HepG2 (cell line): ENCODE results near the gene PLK5. TPM values are rescaled to one million over a fixed set of nuclear protein-coding genes. Genes with fewer than 3 reads are reported as not detected.

Source experiments
- ATAC-seq: fragments of 200-7000 bp; cut with Tn5 transposase; 3 replicates; pipeline ENCODE4 v1.9.1; 2020; ENCODE audit warnings: mild to moderate bottlenecking, moderate library complexity
- BruUV-seq: library from RNA; stranded (reverse); fragments of 400-500 nt; replicated peaks from 2 replicates; lab custom pipeline; 2021; lab: Mats Ljungman, UMichigan
- CTCF ChIA-PET: fragments of 300-600 bp; formaldehyde crosslinking; extraction: SDS; loops from one replicate; lab custom pipeline; 2021; ENCODE audit warnings: low total read pairs, inconsistent platforms, low intra/inter-chr PET ratio; lab: Yijun Ruan, JAX
- POLR2A ChIA-PET: fragments of 350-600 bp; sonication (Branson Sonifier 250); formaldehyde crosslinking; loops from one replicate; lab custom pipeline; 2020; ENCODE audit warnings: antibody characterized with exemption, inconsistent platforms; lab: Yijun Ruan, JAX
- DNase-seq: peaks from one replicate; pipeline ENCODE4 v3.0.0-alpha.2; 2015; ENCODE audit warnings: low spot score
- FAIRE-seq: peaks from 3 replicates; lab custom pipeline; 2011; peaks lifted over from hg19 to GRCh38; lab: Jason Lieb, UNC
- H2AFZ ChIP-seq: one replicate; pipeline ENCODE4 v1.6.1; 2011; ENCODE audit warnings: low read length, inconsistent platforms
- H3K27ac ChIP-seq: fragments of 300-600 bp; 3 replicates; pipeline ENCODE4 v1.8.0; 2011; ENCODE audit warnings: mixed run types, mild to moderate bottlenecking, mixed read lengths, low read length, inconsistent platforms; ENCODE audit not compliant: insufficient read depth; ENCODE audit errors: extremely low read length
- H3K27me3 ChIP-seq, 2 experiments: fragments of 200-600 bp in 1 of 2; 2 replicates in 1 of 2; 3 replicates in 1 of 2; pipeline versions ENCODE4 v1.6.0 to v1.8.0; 2011; ENCODE audit warnings: low read length in 2 of 2, mild to moderate bottlenecking in 2 of 2, moderate library complexity in 2 of 2, inconsistent platforms in 1 of 2; ENCODE audit not compliant: insufficient read depth in 2 of 2, control insufficient read depth in 1 of 2
- H3K36me3 ChIP-seq, 2 experiments: fragments of 200-600 bp in 1 of 2; replicated peaks in 1 of 2; 2 replicates in 1 of 2; 3 replicates in 1 of 2; pipeline versions ENCODE4 v1.5.1 to v1.8.0; 2011; ENCODE audit warnings: low read length in 2 of 2, inconsistent platforms in 1 of 2; ENCODE audit not compliant: insufficient read depth in 2 of 2, control insufficient read depth in 1 of 2
- H3K4me1 ChIP-seq: 2 replicates; pipeline ENCODE4 v1.5.1; 2012; ENCODE audit warnings: low read length, inconsistent platforms; ENCODE audit not compliant: insufficient read depth
- H3K4me2 ChIP-seq: 2 replicates; pipeline ENCODE4 v1.6.0; 2011; ENCODE audit warnings: low read depth, low read length, inconsistent platforms
- H3K4me3 ChIP-seq, 3 experiments: fragments of 200-600 bp in 1 of 3; sonication (generic), shearing (Covaris generic) in 1 of 3; replicated peaks in 1 of 3; 2 replicates each; pipeline ENCODE4 v1.5.1; 2011 to 2016; ENCODE audit warnings: low read length in 3 of 3, inconsistent platforms in 2 of 3, low read depth in 2 of 3, mild to moderate bottlenecking in 2 of 3, control low read depth in 1 of 3, mixed read lengths in 1 of 3; ENCODE audit not compliant: insufficient read depth in 1 of 3
- H3K79me2 ChIP-seq: one replicate; pipeline ENCODE4 v1.6.1; 2011; ENCODE audit warnings: low read length, inconsistent platforms; ENCODE audit not compliant: insufficient read depth
- H3K9ac ChIP-seq: 2 replicates; pipeline ENCODE4 v1.6.0; 2011; ENCODE audit warnings: mild to moderate bottlenecking, low read depth, low read length, inconsistent platforms; ENCODE audit not compliant: insufficient read depth
- H3K9me3 ChIP-seq: 2 replicates; pipeline ENCODE4 v1.5.1; 2012; ENCODE audit warnings: mild to moderate bottlenecking, low read length
- H4K20me1 ChIP-seq: 2 replicates; pipeline ENCODE4 v1.6.0; 2011; ENCODE audit warnings: inconsistent platforms, mild to moderate bottlenecking, low read length, moderate library complexity; ENCODE audit not compliant: insufficient read depth
- CENPT ChIP-seq: sonication (generic); formaldehyde crosslinking; IDR thresholded peaks from 2 replicates; pipeline ENCODE4 v1.8.0; 2022; ENCODE audit warnings: low read depth, mild to moderate bottlenecking, moderate library complexity, missing genetic modification reagents
- CHD2 ChIP-seq: IDR thresholded peaks from 2 replicates; pipeline ENCODE4 v1.6.1; 2011; ENCODE audit warnings: low read depth, low read length, improper control_type of control experiment
- HOXA9 ChIP-seq: sonication (generic); formaldehyde crosslinking; IDR thresholded peaks from 2 replicates; pipeline ENCODE4 v1.8.1; 2022; ENCODE audit warnings: missing genetic modification reagents, mild to moderate bottlenecking, moderate library complexity, borderline replicate concordance
- SALL2 ChIP-seq: sonication (generic); formaldehyde crosslinking; IDR thresholded peaks from 2 replicates; pipeline ENCODE4 v1.8.1; 2023; ENCODE audit warnings: mild to moderate bottlenecking, missing genetic modification reagents, inconsistent platforms
- ZBTB33 ChIP-seq: sonication (generic); formaldehyde crosslinking; IDR thresholded peaks from 2 replicates; pipeline ENCODE4 v1.4.0; 2020; ENCODE audit warnings: missing genetic modification reagents
- ZNF382 ChIP-seq: sonication (generic); formaldehyde crosslinking; IDR thresholded peaks from 2 replicates; pipeline ENCODE4 v1.5.0; 2020; ENCODE audit warnings: missing genetic modification reagents, mild to moderate bottlenecking, borderline replicate concordance
- WGBS: methylation state at CpG from one replicate; pipeline ENCODE4 v1.1.6; 2017; ENCODE audit warnings: low lambda C conversion rate; 5-methylcytosine and 5-hydroxymethylcytosine counted together
- in situ Hi-C: cut with HindIII; loops from 2 replicates; pipeline ENCODE4 v1.10.0; 2017; ENCODE audit warnings: low pct_unique_long_range_greater_than_20kb; ENCODE audit not compliant: extremely low pct_ligation_motif_present
- intact Hi-C: fragments of 100-400 bp; cut with micrococcal nuclease; formaldehyde crosslinking; loops from one replicate; pipeline ENCODE4 v1.10.0; 2022; ENCODE audit not compliant: unreplicated experiment
- polyA plus RNA-seq, 8 experiments: library from polyadenylated mRNA; depleted of rRNA in 3 of 8; stranded (reverse) in 7 of 8; unstranded in 1 of 8; fragments of >200 nt; fragmentation: Illumina TruSeq in 4 of 8; extraction: Trizol in 4 of 8; gene quantifications; 2 replicates each; pipeline versions ENCODE4 v1.2.1 to v1.2.3, GENCODE V29; 2011 to 2016; ENCODE audit warnings: low read depth in 4 of 8, missing spikeins in 1 of 8, mixed read lengths in 1 of 8; ENCODE audit not compliant: insufficient read depth in 1 of 8
- total RNA-seq, 5 experiments: library from RNA; depleted of rRNA; stranded (reverse); fragments of >200 nt; fragmentation: Illumina TruSeq; extraction: Trizol; gene quantifications; 2 replicates each; pipeline ENCODE4 v1.2.3, GENCODE V29; 2016; ENCODE audit warnings: low read depth in 1 of 5

Gene PLK5
- total and polyA plus RNA-seq, 2 of the 13 experiments (the other 11 are each of a cell fraction or from before 2014, with no cell fraction given), result not detected

- no peak for DNase-seq
- BruUV-seq, result no TSS peak
- no peak for TF ChIP-seq CHD2
- no peak for TF ChIP-seq ZNF382 (CRISPR knock-in tag)
- peak; percentile 81; the same call in 1 of the 2 replicates for TF ChIP-seq ZBTB33
- no peak for TF ChIP-seq SALL2 (CRISPR knock-in tag)
- no peak for TF ChIP-seq HOXA9 (CRISPR knock-in tag)
- TF ChIP-seq CENPT (CRISPR knock-in tag), result no peak
- Histone ChIP-seq H2AFZ (no peak overlapping the region), H3K4me1 (peaks cover 33% of the 10 kb centered on the region), H3K36me3 (no peaks in the 10 kb centered on the region), H3K9ac (no peak overlapping the region), H3K79me2 (peaks cover 4% of the 10 kb centered on the region), H3K4me2 (no peak overlapping the region), H3K4me3 (no peak overlapping the region), H4K20me1 (0 out of 2 replicates have a peak, but pooled peaks cover 3% of the 10 kb centered on the region), H3K27me3 (no peaks in the 10 kb centered on the region), H3K9me3 (no peaks in the 10 kb centered on the region), H3K27ac (no peak overlapping the region)
- FAIRE-seq, result no peak
- intact Hi-C loops (no loop called here), in situ Hi-C loops (no loop called here)
- WGBS, result 94% methylated on average over 34 of the region's 77 CpGs
- CTCF ChIA-PET, result no interaction called here
- no peak for ATAC-seq
- POLR2A ChIA-PET, result interaction anchor here (2.7 kb wide), 1 partner anchor 9 kb away, joined by 29 read pairs; the partner anchor contains the start of gene REEP6
Measured at GRCh38 chr19:1483131-1483978, 40.5 kb upstream of the PLK5 start.
